Testis (tissue), 2 donors: ENCODE measurements around the gene EIF2B4.
"Not testable (repeated sequence)": the region's sequence is repeated elsewhere in the genome, so short reads cannot be mapped to it uniquely, and the experiment has no call there.

Source experiments
- POLR2A ChIP-seq: fragments of 450-650 bp; IDR thresholded peaks from one replicate; pipeline ENCODE4 v1.6.1; 2017; ENCODE audit warnings: antibody characterized with exemption, mild to moderate bottlenecking, moderate library complexity
- TF ChIP-seq, protein P1 (sequence below), 3 experiments: fragments of 450-650 bp in 2 of 3; fragments of 200-600 bp in 1 of 3; sonication (generic) in 1 of 3; IDR thresholded peaks; one replicate each; pipeline ENCODE4 v1.5.1; 2016 to 2019; ENCODE audit warnings: antibody characterized with exemption in 3 of 3, mild to moderate bottlenecking in 2 of 3, moderate library complexity in 1 of 3

DNA sequence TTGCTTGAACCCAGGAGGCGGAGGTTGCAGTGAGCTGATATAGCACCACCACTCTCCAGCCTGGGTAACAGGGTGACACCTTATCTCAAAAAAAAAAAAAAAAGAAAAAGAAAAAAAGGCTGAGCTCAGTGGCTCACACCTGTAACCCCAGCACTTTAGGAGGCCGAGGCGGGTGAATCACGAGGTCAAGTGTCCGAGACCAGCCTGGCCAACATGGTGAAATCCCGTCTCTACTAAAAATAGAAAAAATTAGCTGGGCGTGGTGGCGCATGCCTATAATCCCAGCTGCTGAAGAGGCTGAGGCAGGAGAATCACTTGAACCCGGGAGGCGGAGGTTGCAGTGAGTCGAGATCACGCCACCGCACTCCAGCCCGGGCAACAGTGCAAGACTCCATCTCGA is 50.3 kb downstream of the EIF2B4 start:
- TF ChIP-seq POLR2A: not testable (repeated sequence)
- TF ChIP-seq, protein P1, sequence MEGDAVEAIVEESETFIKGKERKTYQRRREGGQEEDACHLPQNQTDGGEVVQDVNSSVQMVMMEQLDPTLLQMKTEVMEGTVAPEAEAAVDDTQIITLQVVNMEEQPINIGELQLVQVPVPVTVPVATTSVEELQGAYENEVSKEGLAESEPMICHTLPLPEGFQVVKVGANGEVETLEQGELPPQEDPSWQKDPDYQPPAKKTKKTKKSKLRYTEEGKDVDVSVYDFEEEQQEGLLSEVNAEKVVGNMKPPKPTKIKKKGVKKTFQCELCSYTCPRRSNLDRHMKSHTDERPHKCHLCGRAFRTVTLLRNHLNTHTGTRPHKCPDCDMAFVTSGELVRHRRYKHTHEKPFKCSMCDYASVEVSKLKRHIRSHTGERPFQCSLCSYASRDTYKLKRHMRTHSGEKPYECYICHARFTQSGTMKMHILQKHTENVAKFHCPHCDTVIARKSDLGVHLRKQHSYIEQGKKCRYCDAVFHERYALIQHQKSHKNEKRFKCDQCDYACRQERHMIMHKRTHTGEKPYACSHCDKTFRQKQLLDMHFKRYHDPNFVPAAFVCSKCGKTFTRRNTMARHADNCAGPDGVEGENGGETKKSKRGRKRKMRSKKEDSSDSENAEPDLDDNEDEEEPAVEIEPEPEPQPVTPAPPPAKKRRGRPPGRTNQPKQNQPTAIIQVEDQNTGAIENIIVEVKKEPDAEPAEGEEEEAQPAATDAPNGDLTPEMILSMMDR (IDR thresholded peaks at IDR 0.05): not testable (repeated sequence)
